Measurements from ENCODE around the gene SLC35B1. TPM values are rescaled to one million over a fixed set of nuclear protein-coding genes. Genes with fewer than 3 reads are reported as not detected.

SLC35B1 gene
- total RNA-seq, 1 experiment from 2014 or later: 228 TPM

- peaks cover 21% of the 10 kb centered on the region for H3K36me3 Mint-ChIP-seq (ENCODE audit: insufficient read depth, unreplicated experiment)
- ChIA-PET POLR2A (interaction anchor here (0.8 to 1.8 kb wide), 2 partner anchors 41 kb away, joined by 4 to 6 read pairs; partner anchors contain the start of gene FAM117A), CTCF (interaction anchor here (1.0 kb wide), 1 partner anchor 19 kb away, joined by 3 read pairs; no protein-coding TSS in a partner anchor)
- Histone ChIP-seq H3K4me3 (ENCODE audit: low read depth, low read length) (no peak overlapping the region), H3K4me1 (no peaks in the 10 kb centered on the region), H3K36me3 (ENCODE audit: control insufficient read depth, insufficient read depth, low read length) (peaks cover 11% of the 10 kb centered on the region), H3K9me3 (0 out of 2 replicates have a peak, but pooled peaks cover 4% of the 10 kb centered on the region), H3K27me3 (replicated peaks; ENCODE audit: control insufficient read depth, insufficient read depth, low read length) (no peaks in the 10 kb centered on the region)
- H3K9me3 Mint-ChIP-seq (ENCODE audit: unreplicated experiment): no peaks in the 10 kb centered on the region
- DNase-seq: no peak
- no peak overlapping the region for H3K27ac Mint-ChIP-seq (ENCODE audit: unreplicated experiment)
- BruUV-seq (replicated peaks): no TSS peak
- H3K27me3 Mint-ChIP-seq (ENCODE audit: insufficient read depth, unreplicated experiment): no peaks in the 10 kb centered on the region
- H3K4me1 Mint-ChIP-seq (ENCODE audit: low read depth, unreplicated experiment): no peaks in the 10 kb centered on the region
- intact Hi-C loops (cut with micrococcal nuclease; ENCODE audit: unreplicated experiment): no loop called here
- no peak overlapping the region for H3K4me3 Mint-ChIP-seq (ENCODE audit: unreplicated experiment)
- TF ChIP-seq CTCF (IDR thresholded peaks at IDR 0.05; ENCODE audit: insufficient read depth in 1 of 2, low read depth in 1 of 2, low read length in 1 of 2, severe bottlenecking in 1 of 2, unreplicated experiment in 1 of 2): no peak
These were observed 15.7 kb upstream of the SLC35B1 start for GRCh38 chr17:49723423-49723822.

- Mint-ChIP-seq H3K4me1 (ENCODE audit: low read depth, unreplicated experiment) (no peaks in the 10 kb centered on the region), H3K27ac (ENCODE audit: unreplicated experiment) (no peak overlapping the region), H3K36me3 (ENCODE audit: insufficient read depth, unreplicated experiment) (peaks cover 35% of the 10 kb centered on the region), H3K4me3 (ENCODE audit: unreplicated experiment) (no peak overlapping the region), H3K9me3 (ENCODE audit: unreplicated experiment) (no peaks in the 10 kb centered on the region), H3K27me3 (ENCODE audit: insufficient read depth, unreplicated experiment) (no peaks in the 10 kb centered on the region)
- Histone ChIP-seq H3K9me3 (0 out of 2 replicates have a peak, but pooled peaks cover 4% of the 10 kb centered on the region), H3K4me1 (no peaks in the 10 kb centered on the region), H3K36me3 (ENCODE audit: control insufficient read depth, insufficient read depth, low read length) (peaks cover 11% of the 10 kb centered on the region), H3K27me3 (replicated peaks; ENCODE audit: control insufficient read depth, insufficient read depth, low read length) (no peaks in the 10 kb centered on the region), H3K4me3 (ENCODE audit: low read depth, low read length) (no peak overlapping the region)
- intact Hi-C loops (cut with micrococcal nuclease; ENCODE audit: unreplicated experiment): no loop called here
- no peak for TF ChIP-seq CTCF (IDR thresholded peaks at IDR 0.05; ENCODE audit: insufficient read depth in 1 of 2, low read depth in 1 of 2, low read length in 1 of 2, severe bottlenecking in 1 of 2, unreplicated experiment in 1 of 2)
- POLR2A ChIA-PET: interaction anchor here (1.8 kb wide), 1 partner anchor 42 kb away, joined by 6 read pairs; the partner anchor contains the start of gene FAM117A
- no TSS peak for BruUV-seq (replicated peaks)
- CTCF ChIA-PET: interaction anchor here (0.9 to 2.8 kb wide), 3 partner anchors 13 to 42 kb away, joined by 3 to 11 read pairs (median 3); partner anchors contain the start of genes FAM117A and SLC35B1
- DNase-seq: no peak
These were observed 14.3 kb upstream of the SLC35B1 start for GRCh38 chr17:49722066-49722465.

GRCh38 chr17:49717371-49717861 is 9.7 kb upstream of the SLC35B1 start:
- no peak overlapping the region for H3K4me3 Mint-ChIP-seq (ENCODE audit: unreplicated experiment)
- no TSS peak for BruUV-seq (replicated peaks)
- peaks cover 3% of the 10 kb centered on the region for H3K36me3 ChIP-seq (ENCODE audit: control insufficient read depth, insufficient read depth, low read length)
- H3K4me1 Mint-ChIP-seq (ENCODE audit: low read depth, unreplicated experiment): no peaks in the 10 kb centered on the region
- H3K36me3 Mint-ChIP-seq (ENCODE audit: insufficient read depth, unreplicated experiment): peaks cover 47% of the 10 kb centered on the region
- intact Hi-C loops (cut with micrococcal nuclease; ENCODE audit: unreplicated experiment): no loop called here
- no peak for TF ChIP-seq CTCF (IDR thresholded peaks at IDR 0.05; ENCODE audit: insufficient read depth in 1 of 2, low read depth in 1 of 2, low read length in 1 of 2, severe bottlenecking in 1 of 2, unreplicated experiment in 1 of 2)
- H3K27me3 ChIP-seq (replicated peaks; ENCODE audit: control insufficient read depth, insufficient read depth, low read length): no peaks in the 10 kb centered on the region
- no peaks in the 10 kb centered on the region for H3K9me3 Mint-ChIP-seq (ENCODE audit: unreplicated experiment)
- no peak overlapping the region for H3K4me3 ChIP-seq (ENCODE audit: low read depth, low read length)
- H3K4me1 ChIP-seq: no peaks in the 10 kb centered on the region
- no peaks in the 10 kb centered on the region for H3K9me3 ChIP-seq
- H3K27ac Mint-ChIP-seq (ENCODE audit: unreplicated experiment): no peak overlapping the region
- ChIA-PET POLR2A (no interaction called here), CTCF (interaction anchor here (1.5 kb wide), 1 partner anchor 147 kb away, joined by 4 read pairs; no protein-coding TSS in a partner anchor)
- no peaks in the 10 kb centered on the region for H3K27me3 Mint-ChIP-seq (ENCODE audit: insufficient read depth, unreplicated experiment)
- DNase-seq: no peak

Measured in Caco-2 (cell line).